K562 (cell line): ENCODE results near the gene CNTD1. TPM values are rescaled to one million over a fixed set of nuclear protein-coding genes. Genes with fewer than 3 reads are reported as not detected.

Experiments
- ATAC-seq: fragments of 200-7000 bp; cut with Tn5 transposase; 3 replicates; pipeline ENCODE4 v1.9.1; 2020; ENCODE audit warnings: moderate library complexity
- BruUV-seq: library from RNA; stranded (reverse); fragments of 400-500 nt; replicated peaks from 2 replicates; lab custom pipeline; 2021; lab: Mats Ljungman, UMichigan
- CTCF ChIA-PET: fragments of 300-600 bp; formaldehyde crosslinking; extraction: SDS; loops from one replicate; lab custom pipeline; 2021; ENCODE audit warnings: low intra/inter-chr PET ratio; lab: Yijun Ruan, JAX
- POLR2A ChIA-PET: fragments of 300-600, 350-650 bp; sonication (Branson Sonifier 250); formaldehyde crosslinking; extraction: SDS; loops from one replicate; lab custom pipeline; 2021; ENCODE audit warnings: antibody characterized with exemption, inconsistent platforms; lab: Yijun Ruan, JAX
- DNase-seq, 4 experiments: peaks; one replicate each; pipeline versions ENCODE4 v3.0.0 to v3.0.0-alpha.2; 2011 to 2018; ENCODE audit warnings: low spot score in 3 of 4, mixed read lengths in 3 of 4; ENCODE audit errors: extremely low read depth in 1 of 4
- FAIRE-seq: peaks from 2 replicates; lab custom pipeline; 2011; peaks lifted over from hg19 to GRCh38; lab: Jason Lieb, UNC
- H2AFZ ChIP-seq: 2 replicates; pipeline ENCODE4 v1.6.0; 2011; ENCODE audit warnings: low read depth, low read length, control low read depth, inconsistent platforms
- H3K27ac ChIP-seq: fragments of 200-600 bp; 3 replicates; pipeline ENCODE4 v1.8.0; 2011; ENCODE audit warnings: low read depth, mild to moderate bottlenecking, control low read depth, inconsistent platforms, low read length, moderate library complexity, mixed read lengths; ENCODE audit errors: extremely low read depth
- H3K27me3 ChIP-seq, 2 experiments: fragments of 300-600 bp in 1 of 2; 2 replicates in 1 of 2; 3 replicates in 1 of 2; pipeline versions ENCODE4 v1.6.0 to v1.8.0; 2011; ENCODE audit warnings: inconsistent platforms in 2 of 2, low read length in 2 of 2, mild to moderate bottlenecking in 1 of 2, mixed read lengths in 1 of 2, moderate library complexity in 1 of 2; ENCODE audit not compliant: control insufficient read depth in 2 of 2, insufficient read depth in 2 of 2
- H3K36me3 ChIP-seq: fragments of 300-600 bp; 3 replicates; pipeline ENCODE4 v1.8.0; 2011; ENCODE audit warnings: mild to moderate bottlenecking, low read length, inconsistent platforms; ENCODE audit not compliant: control insufficient read depth, insufficient read depth
- H3K4me1 ChIP-seq, 2 experiments: fragments of 200-600 bp in 1 of 2; replicated peaks in 1 of 2; 2 replicates in 1 of 2; 3 replicates in 1 of 2; pipeline versions ENCODE4 v1.5.1 to v1.8.0; 2011; ENCODE audit warnings: inconsistent platforms in 2 of 2, low read length in 2 of 2, mild to moderate bottlenecking in 1 of 2, mixed read lengths in 1 of 2, moderate library complexity in 1 of 2; ENCODE audit not compliant: control insufficient read depth in 2 of 2, insufficient read depth in 2 of 2
- H3K4me2 ChIP-seq: 2 replicates; pipeline ENCODE4 v1.6.1; 2011; ENCODE audit warnings: low read length, control low read depth, inconsistent platforms, mixed read lengths; ENCODE audit not compliant: insufficient read depth
- H3K4me3 ChIP-seq: fragments of 200-600 bp; sonication (generic), shearing (Covaris generic); 2 replicates; pipeline ENCODE4 v1.5.1; 2016; ENCODE audit warnings: control low read depth, inconsistent platforms
- H3K79me2 ChIP-seq: fragments of 200-600 bp; 3 replicates; pipeline ENCODE4 v1.8.0; 2011; ENCODE audit warnings: low read length, inconsistent platforms; ENCODE audit not compliant: control insufficient read depth, insufficient read depth
- H3K9ac ChIP-seq, 2 experiments: 2 replicates each; pipeline versions ENCODE4 v1.6.0 to v1.6.1; 2011; ENCODE audit warnings: low read depth in 2 of 2, low read length in 2 of 2, control low read depth in 1 of 2, inconsistent platforms in 1 of 2, mild to moderate bottlenecking in 1 of 2, mixed read lengths in 1 of 2; ENCODE audit not compliant: insufficient read depth in 1 of 2
- H3K9me1 ChIP-seq: one replicate; pipeline ENCODE4 v1.6.0; 2011; ENCODE audit warnings: inconsistent platforms, mild to moderate bottlenecking, low read length, moderate library complexity; ENCODE audit not compliant: control insufficient read depth, insufficient read depth
- H3K9me3 ChIP-seq: replicated peaks from 2 replicates; pipeline ENCODE4 v1.5.1; 2011; ENCODE audit warnings: low read depth, low read length, inconsistent platforms; ENCODE audit not compliant: control insufficient read depth, insufficient read depth
- H4K20me1 ChIP-seq: replicated peaks from 2 replicates; pipeline ENCODE4 v1.6.1; 2011; ENCODE audit warnings: low read length, inconsistent platforms, mixed read lengths; ENCODE audit not compliant: control insufficient read depth, insufficient read depth
- NRF1 ChIP-seq, 2 experiments: fragments of 450-650 bp; IDR thresholded peaks in 1 of 2; conservative IDR thresholded peaks in 1 of 2; 2 replicates each; pipeline ENCODE4 v1.6.1; 2014; ENCODE audit warnings: mild to moderate bottlenecking in 2 of 2
- POLR2AphosphoS2 ChIP-seq: IDR thresholded peaks from 2 replicates; pipeline ENCODE4 v1.6.1; 2012; ENCODE audit warnings: low read length, improper control_type of control experiment
- SRSF1 ChIP-seq: fragments of 200-400 bp; formaldehyde crosslinking; IDR thresholded peaks from 2 replicates; pipeline ENCODE4 v1.6.1; 2017; ENCODE audit warnings: mild to moderate bottlenecking, low read depth, low read length, moderate library complexity
- SUPT5H ChIP-seq: fragments of 450-650 bp; IDR thresholded peaks from 2 replicates; pipeline ENCODE4 v1.6.1; 2016
- ZFX ChIP-seq: sonication (generic); formaldehyde crosslinking; IDR thresholded peaks from 2 replicates; pipeline ENCODE4 v1.8.0; 2022; ENCODE audit warnings: mild to moderate bottlenecking, missing genetic modification reagents, moderate library complexity
- ZNF224 ChIP-seq: sonication (generic); formaldehyde crosslinking; IDR thresholded peaks from 2 replicates; pipeline ENCODE4 v1.8.0; 2022; ENCODE audit warnings: mild to moderate bottlenecking, missing genetic modification reagents
- WGBS: fragments of 100-300 bp; shearing (Covaris generic); methylation state at CpG from one replicate; pipeline ENCODE4 v1.1.6; 2016; ENCODE audit warnings: low coverage, mixed read lengths; ENCODE audit not compliant: insufficient coverage; ENCODE audit errors: missing lambda C conversion rate; 5-methylcytosine and 5-hydroxymethylcytosine counted together
- in situ Hi-C: fragments of 300-500 bp; cut with MboI; formaldehyde crosslinking; loops from 4 replicates; pipeline ENCODE4 v1.15.0; 2018; ENCODE audit warnings: inconsistent platforms, mixed read lengths
- intact Hi-C: fragments of 100-400 bp; cut with micrococcal nuclease; formaldehyde crosslinking; loops from 2 replicates; pipeline ENCODE4 v1.14.2; 2022
- polyA plus RNA-seq, 8 experiments: library from polyadenylated mRNA; depleted of rRNA in 4 of 8; stranded (reverse) in 5 of 8; unstranded in 3 of 8; fragments of >200 nt; fragmentation: Nextera tagmentation in 2 of 8; fragmentation: Illumina TruSeq in 1 of 8; extraction: Ambion mirVana in 2 of 8; extraction: Trizol in 1 of 8; gene quantifications; 2 replicates each; pipeline versions ENCODE4 v1.2.1 to v1.2.3, GENCODE V29; 2011 to 2014; ENCODE audit warnings: inconsistent platforms in 1 of 8, missing spikeins in 1 of 8
- total RNA-seq, 7 experiments: library from RNA; depleted of rRNA in 6 of 7; stranded (reverse); fragments of >200 nt in 6 of 7; fragmentation: Illumina TruSeq in 2 of 7; extraction: Trizol in 2 of 7; gene quantifications; 2 replicates each; pipeline versions ENCODE4 v1.2.1 to v1.2.3, GENCODE V29; 2011 to 2021; ENCODE audit warnings: low replicate concordance in 1 of 7
- TF ChIP-seq, protein P1 (sequence below): sonication (generic); formaldehyde crosslinking; IDR thresholded peaks from 2 replicates; pipeline ENCODE4 v1.8.1; 2023; ENCODE audit warnings: mild to moderate bottlenecking, missing genetic modification reagents
- TF ChIP-seq, protein P2 (sequence below): sonication (generic); IDR thresholded peaks from 2 replicates; pipeline ENCODE4 v1.6.1; 2016

The CNTD1 gene
- total and polyA plus RNA-seq, 9 of the 15 experiments (the other 6 are each of a cell fraction or from before 2014, with no cell fraction given), result 0.12 to 0.86 (median 0.41) TPM; not detected in 1

DNA sequence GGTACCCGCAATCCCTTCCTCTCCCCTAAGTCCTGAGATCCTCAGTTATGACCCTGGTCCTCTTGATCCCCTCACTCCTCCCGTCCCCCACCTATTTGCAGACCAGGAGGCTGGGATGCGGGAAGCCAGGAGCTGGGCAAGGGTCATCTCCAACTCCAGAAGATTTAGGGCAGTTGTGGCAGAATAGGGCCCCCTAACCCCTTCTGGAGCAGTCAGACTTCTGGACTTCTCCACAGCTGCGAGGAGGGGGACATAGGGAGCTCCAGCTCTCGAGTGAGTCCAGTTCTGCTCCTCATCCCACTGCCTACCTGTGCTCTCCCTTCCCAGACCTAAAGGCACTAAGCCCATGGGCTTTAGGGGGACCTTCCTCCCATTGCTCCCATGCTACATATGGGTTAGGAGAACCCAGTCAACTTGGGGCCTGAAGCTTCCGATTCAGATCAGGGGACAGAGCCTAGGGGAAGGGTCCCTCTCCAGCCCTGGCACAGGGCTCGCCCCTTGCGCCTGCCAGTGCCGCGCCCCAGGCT lies 17.0 kb upstream of the CNTD1 start:
- intact Hi-C loops (no loop called here), in situ Hi-C loops (no loop called here)
- H3K4me3 ChIP-seq, result peak overlapping the region; percentile 53
- no peaks in the 10 kb centered on the region for H3K9me1 ChIP-seq
- ATAC-seq, result no peak
- peak overlapping the region; percentile 82 to 98 for H3K9ac ChIP-seq
- H4K20me1 ChIP-seq, result no peaks in the 10 kb centered on the region
- ChIA-PET POLR2A (interaction anchor here (0.6 to 5.2 kb wide), 7 partner anchors 9 to 234 kb away, joined by 3 to 47 read pairs (median 3); partner anchors contain the start of genes CNTD1, COA3 and VPS25), CTCF (interaction anchor here (0.6 kb wide), 1 partner anchor 63 kb away, joined by 3 read pairs; no protein-coding TSS in a partner anchor)
- no peaks in the 10 kb centered on the region for H3K9me3 ChIP-seq
- DNase-seq, result no peak
- 59% methylated on average over 9 of the region's 10 CpGs for WGBS
- peak overlapping the region; percentile 85; the same call in 2 of the 3 replicates for H3K27ac ChIP-seq
- H3K4me1 ChIP-seq, result peaks cover 37 to 77% of the 10 kb centered on the region in 2 experiments; a peak in 4 of 5 replicates
- BruUV-seq, result TSS peak; percentile 33
- H2AFZ ChIP-seq, result no peak overlapping the region
- TF ChIP-seq, protein P1, sequence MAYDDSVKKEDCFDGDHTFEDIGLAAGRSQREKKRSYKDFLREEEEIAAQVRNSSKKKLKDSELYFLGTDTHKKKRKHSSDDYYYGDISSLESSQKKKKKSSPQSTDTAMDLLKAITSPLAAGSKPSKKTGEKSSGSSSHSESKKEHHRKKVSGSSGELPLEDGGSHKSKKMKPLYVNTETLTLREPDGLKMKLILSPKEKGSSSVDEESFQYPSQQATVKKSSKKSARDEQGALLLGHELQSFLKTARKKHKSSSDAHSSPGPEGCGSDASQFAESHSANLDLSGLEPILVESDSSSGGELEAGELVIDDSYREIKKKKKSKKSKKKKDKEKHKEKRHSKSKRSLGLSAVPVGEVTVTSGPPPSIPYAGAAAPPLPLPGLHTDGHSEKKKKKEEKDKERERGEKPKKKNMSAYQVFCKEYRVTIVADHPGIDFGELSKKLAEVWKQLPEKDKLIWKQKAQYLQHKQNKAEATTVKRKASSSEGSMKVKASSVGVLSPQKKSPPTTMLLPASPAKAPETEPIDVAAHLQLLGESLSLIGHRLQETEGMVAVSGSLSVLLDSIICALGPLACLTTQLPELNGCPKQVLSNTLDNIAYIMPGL (CRISPR knock-in tag), result no peak
- TF ChIP-seq ZFX (CRISPR knock-in tag) (no peak), SUPT5H (0 out of 2 replicates have a peak, but pooled peaks have one; percentile 18), NRF1 (conservative IDR thresholded peaks at IDR 0.05 in 1 of 2, IDR thresholded peaks at IDR 0.05 in 1 of 2) (no peak), SRSF1 (no peak), ZNF224 (CRISPR knock-in tag) (no peak), POLR2AphosphoS2 (no peak)
- TF ChIP-seq, protein P2, sequence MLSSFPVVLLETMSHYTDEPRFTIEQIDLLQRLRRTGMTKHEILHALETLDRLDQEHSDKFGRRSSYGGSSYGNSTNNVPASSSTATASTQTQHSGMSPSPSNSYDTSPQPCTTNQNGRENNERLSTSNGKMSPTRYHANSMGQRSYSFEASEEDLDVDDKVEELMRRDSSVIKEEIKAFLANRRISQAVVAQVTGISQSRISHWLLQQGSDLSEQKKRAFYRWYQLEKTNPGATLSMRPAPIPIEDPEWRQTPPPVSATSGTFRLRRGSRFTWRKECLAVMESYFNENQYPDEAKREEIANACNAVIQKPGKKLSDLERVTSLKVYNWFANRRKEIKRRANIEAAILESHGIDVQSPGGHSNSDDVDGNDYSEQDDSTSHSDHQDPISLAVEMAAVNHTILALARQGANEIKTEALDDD, result no peak
- no peaks in the 10 kb centered on the region for H3K27me3 ChIP-seq
- H3K36me3 ChIP-seq, result peaks cover 70% of the 10 kb centered on the region
- peak overlapping the region; percentile 76 for H3K4me2 ChIP-seq
- H3K79me2 ChIP-seq, result peaks cover 36% of the 10 kb centered on the region
- peak; percentile 11 for FAIRE-seq
